PC-9 (cell line): ENCODE data around the gene NAALAD2.

Experiments used
- CTCF ChIP-seq: fragments of 200-600 bp; sonication (generic); conservative IDR thresholded peaks from 2 replicates; pipeline ENCODE4 v1.6.1; 2017; ENCODE audit warnings: mixed run types, antibody characterized with exemption, mild to moderate bottlenecking, moderate library complexity
- EZH2 ChIP-seq: fragments of 200-600 bp; sonication (generic); IDR thresholded peaks from 2 replicates; pipeline ENCODE4 v1.8.0; 2017; ENCODE audit warnings: antibody characterized with exemption, low read depth

- TF ChIP-seq CTCF (no peak), EZH2 (no peak)
These were observed 58.6 kb downstream of the NAALAD2 start for GRCh38 chr11:90192869-90193582.
